ENCODE measurements around the gene C19orf18.

DNA sequence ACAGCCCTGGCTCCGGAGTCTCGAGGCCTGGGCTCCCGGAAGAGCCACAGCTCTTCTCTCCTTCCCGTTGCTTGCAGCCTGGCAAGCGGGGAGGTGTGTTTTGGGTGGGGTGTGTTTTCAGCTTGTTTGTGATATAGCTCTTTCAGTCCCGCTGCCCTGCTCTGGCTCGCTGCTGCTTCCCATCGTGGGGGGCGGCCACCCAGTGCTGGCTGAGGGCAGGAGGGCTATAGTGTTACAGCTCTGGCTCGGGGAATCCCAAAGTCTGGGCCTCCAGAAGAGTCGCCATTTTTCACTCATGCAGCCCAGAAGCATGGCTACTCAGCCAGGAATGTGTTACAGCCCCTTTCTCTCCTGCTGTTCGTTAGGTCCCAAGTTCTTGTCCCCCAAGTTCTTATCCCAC, 24.6 kb downstream of the C19orf18 start:
- TF ChIP-seq, protein P1, sequence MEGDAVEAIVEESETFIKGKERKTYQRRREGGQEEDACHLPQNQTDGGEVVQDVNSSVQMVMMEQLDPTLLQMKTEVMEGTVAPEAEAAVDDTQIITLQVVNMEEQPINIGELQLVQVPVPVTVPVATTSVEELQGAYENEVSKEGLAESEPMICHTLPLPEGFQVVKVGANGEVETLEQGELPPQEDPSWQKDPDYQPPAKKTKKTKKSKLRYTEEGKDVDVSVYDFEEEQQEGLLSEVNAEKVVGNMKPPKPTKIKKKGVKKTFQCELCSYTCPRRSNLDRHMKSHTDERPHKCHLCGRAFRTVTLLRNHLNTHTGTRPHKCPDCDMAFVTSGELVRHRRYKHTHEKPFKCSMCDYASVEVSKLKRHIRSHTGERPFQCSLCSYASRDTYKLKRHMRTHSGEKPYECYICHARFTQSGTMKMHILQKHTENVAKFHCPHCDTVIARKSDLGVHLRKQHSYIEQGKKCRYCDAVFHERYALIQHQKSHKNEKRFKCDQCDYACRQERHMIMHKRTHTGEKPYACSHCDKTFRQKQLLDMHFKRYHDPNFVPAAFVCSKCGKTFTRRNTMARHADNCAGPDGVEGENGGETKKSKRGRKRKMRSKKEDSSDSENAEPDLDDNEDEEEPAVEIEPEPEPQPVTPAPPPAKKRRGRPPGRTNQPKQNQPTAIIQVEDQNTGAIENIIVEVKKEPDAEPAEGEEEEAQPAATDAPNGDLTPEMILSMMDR (IDR thresholded peaks at IDR 0.05) = no peak
- TF ChIP-seq POLR2A (IDR thresholded peaks at IDR 0.05) (no peak), POLR2AphosphoS5 (IDR thresholded peaks at IDR 0.05) (no peak)

Data from breast epithelium (tissue), 3 donors.